A549 (cell line): ENCODE measurements around the gene LMX1B.

Experiments used
- CEBPB ChIP-seq, 2 experiments: fragments of >200 bp in 1 of 2; sonication (Bioruptor Twin) in 1 of 2; formaldehyde crosslinking in 1 of 2; IDR thresholded peaks; 2 replicates each; pipeline ENCODE4 v1.6.1; 2012 to 2016
- CHD2 ChIP-seq: fragments of 150-350 bp; IDR thresholded peaks from 2 replicates; pipeline ENCODE4 v1.6.1; 2014; ENCODE audit warnings: low read length; ENCODE audit not compliant: partially characterized antibody
- CHD4 ChIP-seq: fragments of 200-600 bp; sonication (generic); IDR thresholded peaks from 2 replicates; pipeline ENCODE4 v1.6.1; 2016; ENCODE audit warnings: antibody characterized with exemption, mild to moderate bottlenecking, borderline replicate concordance
- MYC ChIP-seq: IDR thresholded peaks from 2 replicates; pipeline ENCODE4 v1.6.1; 2012; ENCODE audit warnings: mild to moderate bottlenecking, inconsistent platforms, low read length, improper control_type of control experiment, borderline replicate concordance
- PHF8 ChIP-seq: fragments of 200-600 bp; sonication (generic); IDR thresholded peaks from 2 replicates; pipeline ENCODE4 v1.6.1; 2016; ENCODE audit warnings: low read depth, mild to moderate bottlenecking, antibody characterized with exemption, moderate library complexity, borderline replicate concordance
- POLR2A ChIP-seq: IDR thresholded peaks from 2 replicates; pipeline ENCODE4 v1.6.1; 2012; ENCODE audit warnings: mild to moderate bottlenecking, low read length
- SMC3 ChIP-seq: fragments of >200 bp; sonication (Bioruptor Twin); formaldehyde crosslinking; IDR thresholded peaks from 3 replicates; pipeline ENCODE4 v1.6.1; 2018; ENCODE audit warnings: inconsistent platforms
- TF ChIP-seq, protein P1 (sequence below): fragments of >200 bp; sonication (Bioruptor Twin); formaldehyde crosslinking; IDR thresholded peaks from 3 replicates; pipeline ENCODE4 v1.5.1; 2016
- TF ChIP-seq, protein P2 (sequence below): IDR thresholded peaks from 2 replicates; pipeline ENCODE4 v1.6.1; 2012

- TF ChIP-seq, protein P1, sequence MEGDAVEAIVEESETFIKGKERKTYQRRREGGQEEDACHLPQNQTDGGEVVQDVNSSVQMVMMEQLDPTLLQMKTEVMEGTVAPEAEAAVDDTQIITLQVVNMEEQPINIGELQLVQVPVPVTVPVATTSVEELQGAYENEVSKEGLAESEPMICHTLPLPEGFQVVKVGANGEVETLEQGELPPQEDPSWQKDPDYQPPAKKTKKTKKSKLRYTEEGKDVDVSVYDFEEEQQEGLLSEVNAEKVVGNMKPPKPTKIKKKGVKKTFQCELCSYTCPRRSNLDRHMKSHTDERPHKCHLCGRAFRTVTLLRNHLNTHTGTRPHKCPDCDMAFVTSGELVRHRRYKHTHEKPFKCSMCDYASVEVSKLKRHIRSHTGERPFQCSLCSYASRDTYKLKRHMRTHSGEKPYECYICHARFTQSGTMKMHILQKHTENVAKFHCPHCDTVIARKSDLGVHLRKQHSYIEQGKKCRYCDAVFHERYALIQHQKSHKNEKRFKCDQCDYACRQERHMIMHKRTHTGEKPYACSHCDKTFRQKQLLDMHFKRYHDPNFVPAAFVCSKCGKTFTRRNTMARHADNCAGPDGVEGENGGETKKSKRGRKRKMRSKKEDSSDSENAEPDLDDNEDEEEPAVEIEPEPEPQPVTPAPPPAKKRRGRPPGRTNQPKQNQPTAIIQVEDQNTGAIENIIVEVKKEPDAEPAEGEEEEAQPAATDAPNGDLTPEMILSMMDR = no peak
- TF ChIP-seq POLR2A = no peak
- TF ChIP-seq MYC = no peak
- TF ChIP-seq CHD4 = no peak
- TF ChIP-seq PHF8 = no peak
- TF ChIP-seq, protein P2, sequence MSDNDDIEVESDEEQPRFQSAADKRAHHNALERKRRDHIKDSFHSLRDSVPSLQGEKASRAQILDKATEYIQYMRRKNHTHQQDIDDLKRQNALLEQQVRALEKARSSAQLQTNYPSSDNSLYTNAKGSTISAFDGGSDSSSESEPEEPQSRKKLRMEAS = no peak
- no peak for TF ChIP-seq CHD2
- TF ChIP-seq SMC3 = no peak
- TF ChIP-seq CEBPB (IDR thresholded peaks at IDR 0.05) = no peak
These were observed 109.4 kb downstream of the LMX1B start for GRCh38 chr9:126722922-126723806.
